SJCRH30 (cell line): ENCODE results near the gene GPR152. TPM values are rescaled to one million over a fixed set of nuclear protein-coding genes. Genes with fewer than 3 reads are reported as not detected.
"Not testable (repeated sequence)": the region's sequence is repeated elsewhere in the genome, so short reads cannot be mapped to it uniquely, and the experiment has no call there.

Experiments
- DNase-seq, 2 experiments: peaks; one replicate each; pipeline ENCODE4 v3.0.0-alpha.2; 2015 to 2020
- H3K27ac ChIP-seq: fragments of 250-450 bp; sonication (Bioruptor Pico); 2 replicates; pipeline ENCODE4 v1.5.1; 2020; ENCODE audit warnings: mild to moderate bottlenecking, moderate library complexity
- H3K27me3 ChIP-seq: fragments of 250-450 bp; sonication (Bioruptor Pico); 2 replicates; pipeline ENCODE4 v1.5.1; 2020; ENCODE audit warnings: mild to moderate bottlenecking, moderate library complexity
- H3K36me3 ChIP-seq: fragments of 250-450 bp; sonication (Bioruptor Pico); 2 replicates; pipeline ENCODE4 v1.5.1; 2020; ENCODE audit warnings: mild to moderate bottlenecking, moderate library complexity
- H3K4me1 ChIP-seq: fragments of 250-450 bp; sonication (Bioruptor Pico); 2 replicates; pipeline ENCODE4 v1.5.1; 2020; ENCODE audit warnings: mild to moderate bottlenecking, moderate library complexity
- H3K4me3 ChIP-seq: fragments of 250-450 bp; sonication (Bioruptor Pico); 2 replicates; pipeline ENCODE4 v1.5.1; 2020; ENCODE audit warnings: mild to moderate bottlenecking, moderate library complexity
- H3K9me3 ChIP-seq: fragments of 250-450 bp; sonication (Bioruptor Pico); replicated peaks from 2 replicates; pipeline ENCODE4 v1.5.1; 2020; ENCODE audit warnings: mild to moderate bottlenecking, moderate library complexity
- total RNA-seq: library from RNA; depleted of rRNA; stranded (reverse); fragments of >200 nt; shearing (Covaris generic); gene quantifications from 2 replicates; pipeline ENCODE4 v1.2.3, GENCODE V29; 2014

GPR152 gene
- total RNA-seq, 1 experiment from 2014 or later, result not detected

- no peaks in the 10 kb centered on the region for H3K36me3 ChIP-seq
- no peak overlapping the region for H3K27ac ChIP-seq
- H3K4me3 ChIP-seq, result no peak overlapping the region
- no peaks in the 10 kb centered on the region for H3K9me3 ChIP-seq
- 0 out of 2 replicates have a peak, but pooled peaks cover 5% of the 10 kb centered on the region for H3K4me1 ChIP-seq
- no peak for DNase-seq
- H3K27me3 ChIP-seq, result peaks cover 33% of the 10 kb centered on the region
Observed at GRCh38 chr11:67410369-67410831, 42.1 kb downstream of the GPR152 start.

- no peak overlapping the region for H3K27ac ChIP-seq
- peaks cover 33% of the 10 kb centered on the region for H3K27me3 ChIP-seq
- H3K9me3 ChIP-seq, result no peaks in the 10 kb centered on the region
- H3K4me1 ChIP-seq, result 0 out of 2 replicates have a peak, but pooled peaks cover 5% of the 10 kb centered on the region
- no peak for DNase-seq
- no peaks in the 10 kb centered on the region for H3K36me3 ChIP-seq
- no peak overlapping the region for H3K4me3 ChIP-seq
Observed at GRCh38 chr11:67409781-67410368, 42.7 kb downstream of the GPR152 start.

- H3K4me1 ChIP-seq, result 0 out of 2 replicates have a peak, but pooled peaks cover 5% of the 10 kb centered on the region
Observed at GRCh38 chr11:67409261-67409666, 43.3 kb downstream of the GPR152 start.

GRCh38 chr11:67408437-67409200 is 43.9 kb downstream of the GPR152 start:
- Histone ChIP-seq H3K9me3 (no peaks in the 10 kb centered on the region), H3K36me3 (no peaks in the 10 kb centered on the region), H3K4me3 (no peak overlapping the region), H3K27me3 (peaks cover 33% of the 10 kb centered on the region), H3K4me1 (0 out of 2 replicates have a peak, but pooled peaks cover 5% of the 10 kb centered on the region), H3K27ac (no peak overlapping the region)
- no peak for DNase-seq

More at GRCh38 chr11:67409261-67409666, 43.3 kb downstream of the GPR152 start:
- no peak for DNase-seq
- H3K4me3 ChIP-seq, result no peak overlapping the region
- H3K27me3 ChIP-seq, result peaks cover 33% of the 10 kb centered on the region
- no peaks in the 10 kb centered on the region for H3K9me3 ChIP-seq
- no peaks in the 10 kb centered on the region for H3K36me3 ChIP-seq
- H3K27ac ChIP-seq, result no peak overlapping the region

GRCh38 chr11:67407688-67408163 is 44.8 kb downstream of the GPR152 start:
- H3K27ac ChIP-seq, result no peak overlapping the region
- peaks cover 33% of the 10 kb centered on the region for H3K27me3 ChIP-seq
- 0 out of 2 replicates have a peak, but pooled peaks cover 3% of the 10 kb centered on the region for H3K4me1 ChIP-seq
- H3K36me3 ChIP-seq, result no peaks in the 10 kb centered on the region
- no peak overlapping the region for H3K4me3 ChIP-seq
- no peaks in the 10 kb centered on the region for H3K9me3 ChIP-seq
- no peak for DNase-seq

GRCh38 chr11:67406969-67407687 is 45.4 kb downstream of the GPR152 start:
- H3K36me3 ChIP-seq, result no peaks in the 10 kb centered on the region
- no peaks in the 10 kb centered on the region for H3K9me3 ChIP-seq
- H3K27ac ChIP-seq, result no peak overlapping the region
- H3K4me1 ChIP-seq, result peaks cover 6% of the 10 kb centered on the region; the same call in 1 of the 2 replicates
- no peak overlapping the region for H3K4me3 ChIP-seq
- H3K27me3 ChIP-seq, result peaks cover 33% of the 10 kb centered on the region
- DNase-seq, result no peak

- no peaks in the 10 kb centered on the region for H3K9me3 ChIP-seq
- H3K4me1 ChIP-seq, result peaks cover 6% of the 10 kb centered on the region; the same call in 1 of the 2 replicates
- H3K27ac ChIP-seq, result no peak overlapping the region
- no peaks in the 10 kb centered on the region for H3K36me3 ChIP-seq
- no peak for DNase-seq
- H3K27me3 ChIP-seq, result peaks cover 33% of the 10 kb centered on the region
- no peak overlapping the region for H3K4me3 ChIP-seq
Observed at GRCh38 chr11:67406420-67406968, 46.0 kb downstream of the GPR152 start.

GRCh38 chr11:67405688-67406339 is 46.7 kb downstream of the GPR152 start:
- H3K36me3 ChIP-seq, result no peaks in the 10 kb centered on the region
- H3K4me1 ChIP-seq, result peaks cover 6% of the 10 kb centered on the region; the same call in 1 of the 2 replicates
- H3K9me3 ChIP-seq, result no peaks in the 10 kb centered on the region
- peaks cover 32% of the 10 kb centered on the region for H3K27me3 ChIP-seq
- no peak for DNase-seq
- H3K4me3 ChIP-seq, result no peak overlapping the region
- H3K27ac ChIP-seq, result no peak overlapping the region

GRCh38 chr11:67405196-67405567 is 47.3 kb downstream of the GPR152 start:
- Histone ChIP-seq H3K4me3 (no peak overlapping the region), H3K9me3 (no peaks in the 10 kb centered on the region), H3K4me1 (peaks cover 7% of the 10 kb centered on the region; the same call in 1 of the 2 replicates), H3K27ac (no peak overlapping the region), H3K36me3 (no peaks in the 10 kb centered on the region; the same call in 1 of the 2 replicates), H3K27me3 (peaks cover 26% of the 10 kb centered on the region)
- no peak for DNase-seq

GRCh38 chr11:67404515-67405195 is 47.9 kb downstream of the GPR152 start:
- H3K27me3 ChIP-seq, result peaks cover 21% of the 10 kb centered on the region
- H3K4me1 ChIP-seq, result peaks cover 7% of the 10 kb centered on the region; the same call in 1 of the 2 replicates
- no peak overlapping the region for H3K4me3 ChIP-seq
- H3K9me3 ChIP-seq, result no peaks in the 10 kb centered on the region
- H3K36me3 ChIP-seq, result peaks cover under 1% of the 10 kb centered on the region
- H3K27ac ChIP-seq, result no peak overlapping the region
- no peak for DNase-seq

- DNase-seq, H3K27me3 ChIP-seq, H3K27ac ChIP-seq, H3K4me3 ChIP-seq, H3K9me3 ChIP-seq, H3K4me1 ChIP-seq, H3K36me3 ChIP-seq: not testable (repeated sequence)
Observed at GRCh38 chr11:67403085-67403484, 49.4 kb downstream of the GPR152 start.

GRCh38 chr11:67402192-67402839 is 50.2 kb downstream of the GPR152 start:
- H3K27ac ChIP-seq, result peak overlapping the region; percentile 35; the same call in 1 of the 2 replicates
- peak overlapping the region; percentile 78 for H3K4me3 ChIP-seq
- H3K27me3 ChIP-seq, DNase-seq, H3K4me1 ChIP-seq, H3K9me3 ChIP-seq: not testable (repeated sequence)
- peaks cover 13% of the 10 kb centered on the region for H3K36me3 ChIP-seq

GRCh38 chr11:67401495-67402191 is 50.9 kb downstream of the GPR152 start, which contains the start of gene PPP1CA:
PPP1CA (minus strand) TSS chr11:67401858; CDS start chr11:67401782, 76 bp downstream.
- peaks cover 5% of the 10 kb centered on the region; the same call in 1 of the 2 replicates for H3K4me1 ChIP-seq
- no peaks in the 10 kb centered on the region for H3K9me3 ChIP-seq
- peak within 1 kb of the TSS; percentile 70 for H3K27ac ChIP-seq
- H3K4me3 ChIP-seq, result peak within 1 kb of the TSS; percentile 78
- H3K27me3 ChIP-seq, result no peaks in the 10 kb centered on the region
- peak; percentile 89 to 90 for DNase-seq
- peaks cover 14% of the 10 kb centered on the region for H3K36me3 ChIP-seq
